Measurements from ENCODE around the gene TTC23.

- TF ChIP-seq, protein P1, sequence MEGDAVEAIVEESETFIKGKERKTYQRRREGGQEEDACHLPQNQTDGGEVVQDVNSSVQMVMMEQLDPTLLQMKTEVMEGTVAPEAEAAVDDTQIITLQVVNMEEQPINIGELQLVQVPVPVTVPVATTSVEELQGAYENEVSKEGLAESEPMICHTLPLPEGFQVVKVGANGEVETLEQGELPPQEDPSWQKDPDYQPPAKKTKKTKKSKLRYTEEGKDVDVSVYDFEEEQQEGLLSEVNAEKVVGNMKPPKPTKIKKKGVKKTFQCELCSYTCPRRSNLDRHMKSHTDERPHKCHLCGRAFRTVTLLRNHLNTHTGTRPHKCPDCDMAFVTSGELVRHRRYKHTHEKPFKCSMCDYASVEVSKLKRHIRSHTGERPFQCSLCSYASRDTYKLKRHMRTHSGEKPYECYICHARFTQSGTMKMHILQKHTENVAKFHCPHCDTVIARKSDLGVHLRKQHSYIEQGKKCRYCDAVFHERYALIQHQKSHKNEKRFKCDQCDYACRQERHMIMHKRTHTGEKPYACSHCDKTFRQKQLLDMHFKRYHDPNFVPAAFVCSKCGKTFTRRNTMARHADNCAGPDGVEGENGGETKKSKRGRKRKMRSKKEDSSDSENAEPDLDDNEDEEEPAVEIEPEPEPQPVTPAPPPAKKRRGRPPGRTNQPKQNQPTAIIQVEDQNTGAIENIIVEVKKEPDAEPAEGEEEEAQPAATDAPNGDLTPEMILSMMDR (IDR thresholded peaks at IDR 0.05; ENCODE audit: low read length), result no peak
- no peak for TF ChIP-seq EZH2phosphoT487 (IDR thresholded peaks at IDR 0.05; ENCODE audit: low read length)
Measured at GRCh38 chr15:99275061-99275460, 25.7 kb upstream of the TTC23 start.

All from MM.1S (cell line).